SK-N-SH (cell line): ENCODE measurements around the gene TTK.

ENCODE experiments used
- TEAD4 ChIP-seq: IDR thresholded peaks from 2 replicates; pipeline ENCODE4 v1.4.0; 2012; ENCODE audit warnings: mild to moderate bottlenecking, borderline replicate concordance; ENCODE audit not compliant: insufficient read depth
- TF ChIP-seq, protein P1 (sequence below): fragments of 200-600 bp; sonication (generic); IDR thresholded peaks from 2 replicates; pipeline ENCODE4 v1.6.1; 2017; ENCODE audit warnings: antibody characterized with exemption, mild to moderate bottlenecking, moderate library complexity

DNA sequence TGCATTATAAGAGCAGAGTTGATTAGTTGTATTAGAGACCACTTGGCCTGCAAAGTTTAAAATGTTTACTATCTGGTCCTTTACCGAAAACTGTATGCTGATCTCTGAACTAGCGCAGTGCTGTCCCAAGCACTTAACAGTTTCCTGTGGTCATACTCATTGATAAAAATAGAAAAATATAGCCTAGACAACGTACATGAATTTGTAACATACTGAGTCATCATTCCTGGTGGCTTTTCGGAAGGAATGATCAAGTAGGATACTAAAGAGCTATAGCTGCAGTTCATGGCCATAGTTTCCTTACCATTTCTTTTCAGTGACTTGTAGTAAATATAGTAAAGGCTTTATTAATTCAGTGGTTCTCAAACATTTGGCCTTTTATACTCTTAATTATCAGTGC lies 18.4 kb downstream of the TTK start:
- TF ChIP-seq, protein P1, sequence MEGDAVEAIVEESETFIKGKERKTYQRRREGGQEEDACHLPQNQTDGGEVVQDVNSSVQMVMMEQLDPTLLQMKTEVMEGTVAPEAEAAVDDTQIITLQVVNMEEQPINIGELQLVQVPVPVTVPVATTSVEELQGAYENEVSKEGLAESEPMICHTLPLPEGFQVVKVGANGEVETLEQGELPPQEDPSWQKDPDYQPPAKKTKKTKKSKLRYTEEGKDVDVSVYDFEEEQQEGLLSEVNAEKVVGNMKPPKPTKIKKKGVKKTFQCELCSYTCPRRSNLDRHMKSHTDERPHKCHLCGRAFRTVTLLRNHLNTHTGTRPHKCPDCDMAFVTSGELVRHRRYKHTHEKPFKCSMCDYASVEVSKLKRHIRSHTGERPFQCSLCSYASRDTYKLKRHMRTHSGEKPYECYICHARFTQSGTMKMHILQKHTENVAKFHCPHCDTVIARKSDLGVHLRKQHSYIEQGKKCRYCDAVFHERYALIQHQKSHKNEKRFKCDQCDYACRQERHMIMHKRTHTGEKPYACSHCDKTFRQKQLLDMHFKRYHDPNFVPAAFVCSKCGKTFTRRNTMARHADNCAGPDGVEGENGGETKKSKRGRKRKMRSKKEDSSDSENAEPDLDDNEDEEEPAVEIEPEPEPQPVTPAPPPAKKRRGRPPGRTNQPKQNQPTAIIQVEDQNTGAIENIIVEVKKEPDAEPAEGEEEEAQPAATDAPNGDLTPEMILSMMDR = no peak
- no peak for TF ChIP-seq TEAD4
